ENCODE measurements around the gene PIGU.
A peak's percentile ranks its signal among the peaks of the same experiment; 100 is the strongest.
"Not testable (repeated sequence)": the region's sequence is repeated elsewhere in the genome, so short reads cannot be mapped to it uniquely, and the experiment has no call there.

Gene PIGU

DNA sequence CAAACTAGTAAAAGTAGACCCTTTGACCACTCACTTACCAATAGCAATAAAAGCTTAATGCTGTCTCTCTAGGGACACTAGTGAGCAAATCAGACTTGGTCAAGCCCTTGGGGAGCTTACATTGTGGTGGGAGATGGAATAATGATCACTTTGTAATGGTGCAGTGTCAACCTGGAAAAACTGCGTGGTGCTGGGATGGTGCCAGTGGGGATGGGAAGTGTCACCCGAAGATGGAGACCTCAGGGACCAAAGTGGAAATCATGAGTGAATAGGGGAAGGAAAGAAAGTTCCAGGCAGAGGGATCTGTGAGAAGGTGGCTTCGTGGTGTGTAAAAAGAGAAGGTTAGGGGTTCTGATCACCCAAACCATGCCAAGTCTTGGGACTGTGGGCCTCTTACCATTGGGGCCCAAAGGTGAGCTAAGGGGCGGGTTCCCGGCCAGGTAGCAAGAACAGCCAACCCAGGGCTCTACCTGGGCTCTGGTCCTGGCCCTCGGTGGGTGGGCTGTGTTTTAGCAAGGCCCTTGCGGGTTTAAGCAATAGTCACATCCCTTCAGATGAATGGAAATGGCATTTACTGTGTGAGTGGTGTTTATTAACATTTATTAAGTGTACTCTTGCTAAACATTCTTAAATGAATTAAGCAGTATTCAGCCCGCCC is 145.2 kb downstream of the PIGU start:
- DNase-seq: no peak

GRCh38 chr20:34530342-34530741 is 146.6 kb downstream of the PIGU start:
- no peak for DNase-seq

DNA sequence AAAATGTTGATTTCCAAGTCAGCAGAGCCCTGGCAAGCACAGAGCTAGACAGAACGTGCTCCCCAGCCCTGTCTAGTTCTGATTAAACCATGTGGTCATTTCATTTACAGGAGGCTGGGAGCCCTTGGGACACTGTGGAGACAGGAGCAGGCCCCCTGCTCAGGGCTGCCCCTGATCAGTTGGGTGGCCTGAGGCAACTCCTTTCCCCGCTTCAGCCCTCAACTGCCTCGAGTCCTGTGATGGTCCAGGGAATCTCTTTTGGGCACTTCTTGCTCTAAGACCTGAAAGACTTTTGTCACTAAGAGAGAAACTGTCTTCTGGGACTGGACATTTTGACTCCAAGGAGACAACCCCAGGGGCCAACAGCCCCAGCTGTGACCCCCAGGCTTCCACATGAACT is 147.2 kb downstream of the PIGU start:
- DNase-seq: no peak

- DNase-seq: no peak
Observed at GRCh38 chr20:34528921-34529297, 148.0 kb downstream of the PIGU start.

DNA sequence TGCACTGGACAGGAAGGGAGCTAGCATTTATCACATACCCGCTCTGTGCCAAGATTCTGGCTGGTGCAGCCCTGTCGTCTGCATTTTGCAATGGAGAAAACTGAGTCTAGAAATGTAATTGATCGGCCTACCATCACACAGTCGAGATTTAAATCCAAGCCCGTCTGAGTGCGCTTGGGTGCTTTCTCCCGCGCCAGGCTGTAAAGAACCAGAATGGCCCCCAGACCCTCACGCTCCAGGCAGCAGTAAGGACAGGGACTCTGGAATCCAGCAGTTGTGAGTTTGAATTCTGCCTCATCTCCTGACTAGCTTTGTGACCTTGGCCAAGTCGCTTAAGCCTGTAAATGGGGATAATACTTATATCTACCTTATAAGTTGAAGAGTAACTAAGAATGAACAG is 149.9 kb downstream of the PIGU start:
- DNase-seq: no peak

GRCh38 chr20:34526466-34526865 is 150.4 kb downstream of the PIGU start:
- no peak for DNase-seq

GRCh38 chr20:34525709-34526416 is 151.0 kb downstream of the PIGU start:
- no peak for DNase-seq

GRCh38 chr20:34525342-34525708 is 151.6 kb downstream of the PIGU start:
- no peak for DNase-seq

GRCh38 chr20:34524426-34524825 is 152.5 kb downstream of the PIGU start:
- no peak for DNase-seq

- peak; percentile 11 for DNase-seq
Observed at GRCh38 chr20:34522969-34523871, 153.7 kb downstream of the PIGU start.

DNA sequence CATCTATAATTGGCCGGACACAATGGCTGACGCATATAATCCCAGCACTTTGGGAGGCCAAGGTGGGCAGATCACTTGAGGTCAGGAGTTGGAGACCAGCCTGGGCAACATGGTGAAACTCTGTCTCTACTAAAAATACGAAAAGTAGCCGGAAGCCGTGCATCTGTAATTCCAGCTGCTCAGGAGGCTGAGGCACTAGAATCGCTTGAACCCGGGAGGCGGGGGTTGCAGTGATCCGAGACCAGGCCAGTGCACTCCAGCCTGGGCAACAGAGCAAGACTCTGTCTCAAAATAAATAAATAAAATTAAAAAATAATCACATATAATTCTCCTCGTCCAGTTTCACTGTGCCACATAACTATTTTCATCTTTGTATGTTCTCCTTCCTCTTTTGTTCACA is 157.1 kb downstream of the PIGU start:
- DNase-seq: not testable (repeated sequence)

GRCh38 chr20:34518863-34519262 is 158.0 kb downstream of the PIGU start:
- not testable (repeated sequence) for DNase-seq

DNA sequence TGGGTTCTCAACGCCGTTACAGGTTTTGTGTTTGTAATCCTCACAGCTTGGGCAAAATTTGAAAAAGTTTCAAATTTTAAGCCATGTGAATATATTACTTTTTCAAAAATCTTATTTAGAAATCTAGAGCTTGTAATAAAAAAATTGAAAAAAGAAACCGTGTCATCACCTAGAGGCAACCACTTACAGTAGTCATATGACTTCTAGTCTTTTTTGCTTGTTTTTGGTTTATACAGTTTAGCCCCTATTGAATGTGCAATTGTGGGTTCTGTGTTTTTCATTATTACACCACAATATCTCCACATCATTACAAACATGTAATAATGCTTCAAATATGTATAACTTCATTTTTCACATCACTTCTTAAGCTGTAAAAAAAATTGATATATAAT is 159.8 kb downstream of the PIGU start:
- no peak for DNase-seq

GRCh38 chr20:34516247-34517113 is 160.4 kb downstream of the PIGU start, which contains the start of gene DYNLRB1:
Gene DYNLRB1, plus strand, starts transcription at chr20:34516422. Its CDS starts 37 bp downstream, at chr20:34516459.
- peak; percentile 89 for DNase-seq

DNA sequence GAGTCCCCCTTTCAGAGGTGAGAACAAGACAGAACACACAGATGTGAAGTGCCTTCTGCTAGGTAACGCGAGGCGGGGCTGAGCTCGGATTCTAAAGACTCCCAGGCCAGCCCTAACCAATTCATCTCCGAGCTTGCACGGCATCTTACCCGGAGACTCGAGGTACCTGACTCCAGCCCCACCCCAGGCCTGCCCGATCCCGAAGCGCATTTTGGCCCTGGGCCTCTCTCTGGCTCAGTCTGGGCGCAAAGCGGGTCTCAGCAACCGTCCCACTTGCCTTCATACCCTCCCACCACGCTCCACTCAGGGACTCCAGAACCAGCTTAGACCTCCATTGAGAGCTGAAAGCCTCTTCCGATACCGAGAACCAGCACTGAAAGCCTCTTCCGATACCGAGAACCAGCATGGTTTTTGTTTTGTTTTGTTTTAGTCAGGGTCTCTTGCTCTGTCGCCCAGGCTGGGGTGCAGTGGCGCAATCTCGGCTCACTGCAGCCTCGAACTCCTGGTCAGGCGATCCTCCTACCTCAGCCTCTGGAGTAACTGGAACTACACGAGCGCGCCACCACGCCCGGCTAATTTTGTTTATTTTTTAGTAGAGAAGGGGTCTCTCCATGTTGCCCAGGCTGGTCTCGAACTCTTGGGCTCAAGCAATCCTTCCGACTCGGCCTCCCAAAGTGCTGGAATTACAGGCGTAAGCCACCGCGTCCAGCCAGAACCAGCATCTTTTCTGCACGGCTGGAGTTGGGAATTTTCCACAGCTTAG is 161.2 kb downstream of the PIGU start:
- DNase-seq: peak; percentile 69

DNA sequence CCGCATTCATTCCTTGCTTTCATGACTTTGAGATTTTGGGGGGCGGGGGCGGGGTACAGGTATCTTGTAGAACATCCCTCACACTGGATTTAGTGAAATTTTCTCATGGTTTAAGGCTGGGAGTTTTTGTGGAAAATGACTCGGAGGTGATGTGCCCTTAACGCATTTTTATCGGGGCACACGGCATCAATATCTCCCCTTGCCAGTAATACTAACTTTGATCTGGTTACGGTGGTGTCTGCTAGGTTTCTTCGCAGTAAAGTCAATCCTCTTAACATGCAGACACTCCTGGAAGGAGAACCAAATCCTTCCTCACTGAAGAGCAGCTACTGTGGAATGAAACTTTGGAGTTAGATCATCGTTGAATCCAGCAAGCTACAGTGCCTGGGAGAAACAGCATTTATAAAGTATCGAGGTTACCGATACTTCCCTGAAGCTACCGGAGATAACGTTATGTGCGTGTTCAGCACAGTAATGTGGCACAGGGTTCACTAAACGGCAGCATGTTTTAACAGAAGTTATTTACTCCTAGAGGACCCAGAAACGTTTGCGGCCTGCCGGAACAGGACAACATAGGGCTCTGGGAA is 161.9 kb downstream of the PIGU start:
- no peak for DNase-seq

- DNase-seq: not testable (repeated sequence)
Observed at GRCh38 chr20:34514034-34514433, 162.9 kb downstream of the PIGU start.

GRCh38 chr20:34512955-34513419 is 163.9 kb downstream of the PIGU start:
- no peak for DNase-seq

DNA sequence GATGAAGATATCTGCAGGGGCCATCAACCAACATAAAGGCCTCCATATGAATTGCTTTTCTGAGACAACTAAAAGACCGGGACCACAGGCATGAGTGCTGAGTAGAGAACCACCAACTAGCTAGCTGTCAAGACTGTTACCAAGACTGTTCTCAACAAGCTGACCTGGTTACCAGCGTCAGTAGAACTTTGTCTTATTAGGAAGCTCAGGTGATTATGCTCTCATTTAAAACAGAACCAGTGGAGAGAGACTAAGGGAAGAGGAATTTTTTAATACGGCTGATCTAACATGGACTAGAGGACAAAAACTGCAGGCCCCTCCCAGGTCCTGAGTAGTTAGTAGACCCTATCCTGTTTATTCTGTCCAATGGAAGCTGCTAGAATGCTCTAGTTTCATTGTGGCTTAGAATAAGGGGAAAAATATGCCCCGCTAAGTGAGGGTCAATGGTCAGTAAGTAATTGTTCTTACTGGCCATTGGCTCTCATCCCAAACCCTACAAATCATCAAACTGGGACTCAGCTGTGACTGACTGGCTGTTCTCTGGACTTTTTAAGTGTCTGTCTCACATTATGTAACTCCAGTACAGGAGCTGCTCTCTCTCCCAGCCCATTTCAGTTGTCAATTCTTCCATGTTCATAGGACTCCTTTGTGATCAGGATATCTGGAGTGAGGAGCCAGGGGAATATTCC is 164.5 kb downstream of the PIGU start:
- DNase-seq: no peak

GRCh38 chr20:34511891-34512265 is 165.0 kb downstream of the PIGU start:
- no peak for DNase-seq

GRCh38 chr20:34510575-34510974 is 166.3 kb downstream of the PIGU start:
- DNase-seq: no peak

Data from DMS 273 treated with DMSO at 0.1 percent for 48 hours (cell line).